Coronary artery (tissue), 2 donors: ENCODE results near the gene PUS3.

Source experiments
- DNase-seq: peaks from one replicate; pipeline ENCODE4 v3.0.0-alpha.2; 2017; ENCODE audit warnings: low spot score
- H3K27ac ChIP-seq, 2 donors: fragments of 200-600 bp; sonication (generic); one replicate each; pipeline ENCODE4 v1.5.1; 2016 to 2019
- H3K4me3 ChIP-seq: fragments of 200-600 bp; sonication (generic); 2 replicates; pipeline ENCODE4 v1.5.1; 2016; ENCODE audit warnings: mild to moderate bottlenecking, moderate library complexity
- TF ChIP-seq, protein P1 (sequence below): fragments of 200-600 bp; sonication (generic); IDR thresholded peaks from one replicate; pipeline ENCODE4 v1.5.1; 2019; ENCODE audit warnings: antibody characterized with exemption

Gene PUS3

DNA sequence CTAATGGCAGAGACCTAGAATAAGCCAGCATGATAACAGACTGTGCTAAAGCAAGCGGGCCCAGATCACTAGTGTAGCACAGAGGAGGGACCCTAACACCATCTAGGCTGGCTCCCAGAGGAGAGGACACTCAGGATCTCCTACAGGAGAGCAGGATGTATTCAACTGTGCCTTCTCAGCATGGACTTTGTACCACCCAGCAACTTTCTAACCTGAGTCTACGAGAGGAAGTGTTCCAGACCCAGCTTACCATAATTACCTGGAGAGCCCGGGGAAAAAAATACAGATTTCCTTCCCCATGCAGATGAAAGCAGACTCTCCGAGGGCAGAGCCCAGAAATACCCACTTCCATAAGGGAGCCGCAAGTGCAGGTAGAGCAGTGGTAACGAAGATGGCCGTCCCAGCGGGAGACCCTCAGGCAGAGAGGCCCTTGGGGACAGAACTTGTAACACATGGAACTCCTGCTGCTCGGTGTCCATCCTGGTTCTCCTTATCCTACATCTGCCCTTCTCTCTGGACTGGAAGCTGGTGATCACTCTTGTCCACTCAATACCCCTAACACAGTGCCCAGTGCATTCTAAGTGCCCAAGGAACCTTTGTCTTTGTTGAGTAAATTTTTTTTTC lies 21.5 kb upstream of the PUS3 start:
- TF ChIP-seq, protein P1, sequence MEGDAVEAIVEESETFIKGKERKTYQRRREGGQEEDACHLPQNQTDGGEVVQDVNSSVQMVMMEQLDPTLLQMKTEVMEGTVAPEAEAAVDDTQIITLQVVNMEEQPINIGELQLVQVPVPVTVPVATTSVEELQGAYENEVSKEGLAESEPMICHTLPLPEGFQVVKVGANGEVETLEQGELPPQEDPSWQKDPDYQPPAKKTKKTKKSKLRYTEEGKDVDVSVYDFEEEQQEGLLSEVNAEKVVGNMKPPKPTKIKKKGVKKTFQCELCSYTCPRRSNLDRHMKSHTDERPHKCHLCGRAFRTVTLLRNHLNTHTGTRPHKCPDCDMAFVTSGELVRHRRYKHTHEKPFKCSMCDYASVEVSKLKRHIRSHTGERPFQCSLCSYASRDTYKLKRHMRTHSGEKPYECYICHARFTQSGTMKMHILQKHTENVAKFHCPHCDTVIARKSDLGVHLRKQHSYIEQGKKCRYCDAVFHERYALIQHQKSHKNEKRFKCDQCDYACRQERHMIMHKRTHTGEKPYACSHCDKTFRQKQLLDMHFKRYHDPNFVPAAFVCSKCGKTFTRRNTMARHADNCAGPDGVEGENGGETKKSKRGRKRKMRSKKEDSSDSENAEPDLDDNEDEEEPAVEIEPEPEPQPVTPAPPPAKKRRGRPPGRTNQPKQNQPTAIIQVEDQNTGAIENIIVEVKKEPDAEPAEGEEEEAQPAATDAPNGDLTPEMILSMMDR = no peak
- Histone ChIP-seq H3K27ac (no peak overlapping the region), H3K4me3 (no peak overlapping the region)
- no peak for DNase-seq

DNA sequence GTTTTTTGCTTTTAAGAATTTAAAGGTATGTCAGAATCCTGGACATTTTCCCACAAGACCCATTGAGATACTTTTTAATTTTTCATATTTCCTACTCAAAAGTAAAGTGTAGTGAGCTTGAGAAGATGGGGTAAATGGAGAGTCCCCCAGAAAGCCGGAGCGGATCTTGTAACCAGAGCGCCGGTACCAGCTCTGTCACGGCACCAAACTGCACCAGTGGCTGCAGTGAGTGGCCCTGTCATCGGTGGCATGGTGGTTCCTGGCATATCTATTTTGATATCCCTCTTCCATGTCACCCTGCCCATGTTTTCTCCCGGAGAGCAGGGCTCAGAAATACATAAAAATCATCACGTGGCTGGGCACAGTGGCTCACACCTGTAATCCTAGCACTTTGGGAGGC lies 20.6 kb upstream of the PUS3 start:
- TF ChIP-seq, protein P1 = no peak
- no peak for DNase-seq
- Histone ChIP-seq H3K4me3 (no peak overlapping the region), H3K27ac (no peak overlapping the region)

DNA sequence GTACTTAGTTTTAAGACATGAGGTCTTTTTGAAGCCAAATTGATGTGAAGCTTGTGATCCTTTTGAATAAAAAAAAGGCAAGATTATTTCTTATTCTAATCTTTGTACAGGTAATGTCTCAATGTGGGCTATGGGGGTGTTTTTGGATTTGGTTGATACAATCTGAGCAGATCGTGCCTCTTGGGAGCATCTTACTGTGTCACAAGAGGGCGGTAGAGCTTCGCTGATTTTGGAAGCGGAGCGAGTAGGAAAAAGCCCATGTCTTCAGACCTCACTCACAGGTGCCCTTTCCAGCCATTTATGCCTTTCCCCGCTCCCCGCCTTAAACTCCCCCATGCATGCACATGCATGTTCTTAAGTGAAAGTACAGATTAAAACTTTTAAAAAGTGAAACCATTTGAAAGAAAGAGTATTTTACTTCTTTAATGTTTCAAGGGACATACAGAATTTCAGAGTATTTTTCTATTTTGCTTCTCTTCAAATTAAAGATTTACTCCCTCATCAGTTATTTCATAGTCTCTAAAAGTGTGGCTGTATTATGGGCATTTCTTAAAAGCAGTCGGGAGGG lies 20.1 kb upstream of the PUS3 start:
- TF ChIP-seq, protein P1 = peak; percentile 49
- Histone ChIP-seq H3K27ac (no peak overlapping the region), H3K4me3 (no peak overlapping the region)
- DNase-seq = no peak

DNA sequence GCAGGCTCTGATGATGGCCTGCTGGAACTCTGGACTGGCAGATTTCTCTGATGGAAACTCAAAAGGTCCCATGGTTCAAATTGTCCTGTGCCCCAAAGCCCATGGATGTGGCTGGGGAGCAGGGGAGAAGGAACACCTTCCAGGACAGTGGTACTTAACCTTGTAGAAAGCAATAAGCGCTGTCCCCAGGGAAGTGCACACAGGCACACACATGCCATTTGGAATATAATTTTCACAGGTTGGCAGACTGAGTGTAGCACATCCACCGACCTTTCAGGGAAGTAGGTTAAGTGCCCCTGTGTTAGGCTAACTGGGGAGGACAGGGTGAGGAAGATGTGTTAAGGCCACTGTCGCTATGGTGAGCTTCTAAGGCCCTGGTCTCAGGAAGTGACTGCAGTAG lies 19.1 kb upstream of the PUS3 start:
- no peak overlapping the region for H3K4me3 ChIP-seq
- no peak overlapping the region for H3K27ac ChIP-seq
- DNase-seq = no peak
- TF ChIP-seq, protein P1 = no peak

DNA sequence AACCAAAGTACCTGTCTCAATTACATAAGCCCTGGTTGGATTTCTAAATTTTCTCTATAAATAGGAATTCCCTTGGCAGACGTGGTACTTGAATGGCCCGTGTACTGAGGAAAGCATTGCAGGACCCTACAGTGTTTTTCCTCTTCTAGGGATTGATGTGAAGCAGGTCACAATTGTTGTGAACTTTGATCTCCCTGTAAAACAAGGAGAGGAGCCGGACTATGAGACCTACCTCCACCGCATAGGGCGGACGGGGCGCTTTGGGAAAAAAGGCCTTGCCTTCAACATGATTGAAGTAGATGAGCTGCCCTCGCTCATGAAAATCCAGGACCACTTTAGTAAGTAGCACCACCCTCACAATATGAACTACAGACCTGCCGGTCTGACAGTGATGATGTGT lies 18.0 kb upstream of the PUS3 start:
- TF ChIP-seq, protein P1 = no peak
- Histone ChIP-seq H3K27ac (no peak overlapping the region), H3K4me3 (no peak overlapping the region)
- no peak for DNase-seq

DNA sequence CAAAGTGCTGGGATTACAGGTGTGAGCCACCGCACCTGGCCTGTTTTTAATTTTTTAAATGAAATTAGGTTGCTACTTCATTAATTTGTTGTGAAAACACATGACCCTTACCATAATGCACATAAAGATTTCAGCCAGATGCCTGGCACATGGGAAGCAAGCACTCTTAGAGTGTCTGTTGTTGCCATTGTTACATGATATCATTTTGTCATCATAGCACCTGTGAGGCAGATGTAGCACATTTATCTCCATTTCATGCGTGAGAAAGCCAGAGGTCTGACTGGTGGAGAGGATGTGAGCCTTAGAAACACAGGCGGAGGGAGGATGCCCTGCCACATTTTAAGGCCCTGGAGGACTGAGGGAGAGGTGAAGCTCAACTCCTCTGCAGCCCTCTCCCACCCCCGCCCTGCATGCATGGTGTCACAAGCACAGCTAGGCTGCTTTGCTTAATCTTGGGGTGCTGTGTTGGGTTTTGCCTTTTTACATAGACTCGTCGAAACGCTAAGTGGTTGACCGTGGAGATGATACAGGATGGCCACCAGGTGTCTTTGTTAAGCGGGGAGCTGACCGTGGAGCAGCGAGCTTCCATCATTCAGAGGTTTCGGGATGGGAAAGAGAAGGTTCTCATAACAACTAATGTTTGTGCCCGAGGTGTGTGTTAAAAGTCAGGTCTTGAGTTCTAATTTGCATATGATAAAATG lies 15.3 kb upstream of the PUS3 start:
- Histone ChIP-seq H3K27ac (no peak overlapping the region), H3K4me3 (no peak overlapping the region)
- TF ChIP-seq, protein P1 = no peak
- DNase-seq = no peak
